ENCODE data around the gene PRKD2.

The PRKD2 gene

GRCh38 chr19:46660008-46660517 lies 56.9 kb downstream of the PRKD2 start:
- DNase-seq: no peak

DNA sequence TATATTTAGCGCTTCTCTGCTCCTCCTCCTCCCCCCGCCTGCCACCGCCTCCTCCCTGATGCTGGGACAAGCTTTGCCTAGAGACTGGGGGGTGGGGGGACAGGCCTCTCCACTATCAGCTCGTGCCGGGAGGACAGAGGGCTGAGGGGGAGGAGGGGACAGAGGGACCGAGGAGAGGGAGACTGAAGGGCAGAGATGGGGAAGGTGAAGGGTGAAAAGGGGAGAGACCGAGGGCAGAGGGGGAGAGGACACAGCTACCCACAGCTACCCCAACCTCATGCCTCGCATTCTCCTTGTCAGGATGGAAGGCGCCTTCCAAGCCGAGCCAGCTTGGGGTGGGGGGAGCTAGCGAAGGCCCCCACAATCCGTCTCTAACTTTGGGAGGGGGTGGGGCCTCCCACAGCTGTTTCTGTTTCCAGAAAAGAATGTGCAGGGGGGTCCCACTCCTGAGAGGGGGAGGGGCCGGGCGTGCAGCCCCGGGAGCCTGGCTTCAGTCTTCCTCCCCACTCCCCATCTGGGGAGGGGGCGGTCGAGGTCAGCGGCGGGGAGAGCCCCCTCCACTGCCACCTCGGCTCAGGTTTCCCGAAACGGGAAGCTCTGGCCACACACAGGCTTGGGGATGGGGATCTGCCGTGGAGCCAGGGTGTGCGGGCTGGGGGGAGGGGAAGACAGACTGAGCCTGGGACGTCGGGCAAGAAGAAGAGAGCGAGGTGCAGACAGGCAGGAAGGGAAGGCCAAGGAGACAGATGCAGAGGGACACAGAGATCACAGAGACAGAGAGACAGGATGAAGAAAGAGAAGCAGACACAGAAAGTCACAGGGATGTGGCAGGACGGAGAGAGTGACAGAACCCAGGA lies 57.5 kb downstream of the PRKD2 start:
- DNase-seq: no peak

- no peak for DNase-seq
Observed at GRCh38 chr19:46656541-46656940, 60.4 kb downstream of the PRKD2 start.

GRCh38 chr19:46654621-46655152 lies 62.2 kb downstream of the PRKD2 start:
- no peak for DNase-seq

DNA sequence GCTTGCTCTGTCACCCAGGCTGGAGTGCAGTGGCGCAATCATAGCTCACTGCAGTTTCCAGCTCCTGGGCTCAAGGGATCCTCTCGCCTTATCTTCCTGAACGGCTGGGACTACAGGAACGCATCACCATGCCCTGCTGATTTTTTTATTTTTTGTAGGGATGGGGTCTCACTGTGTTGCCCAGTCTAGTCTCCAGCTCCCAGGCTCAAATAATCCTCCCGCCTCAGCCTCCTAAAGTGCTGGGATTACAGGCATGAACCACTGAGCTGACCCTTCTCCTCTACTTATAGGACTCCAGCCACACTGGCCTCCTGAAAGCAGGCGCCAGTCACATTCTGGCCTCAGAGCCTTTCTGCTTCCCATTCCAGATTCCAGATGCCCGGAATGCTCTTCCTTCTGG lies 66.5 kb downstream of the PRKD2 start:
- DNase-seq: no peak

- no peak for DNase-seq
Observed at GRCh38 chr19:46648961-46649960, 67.7 kb downstream of the PRKD2 start.

- DNase-seq: no peak
Observed at GRCh38 chr19:46648060-46648960, 68.6 kb downstream of the PRKD2 start.

DNA sequence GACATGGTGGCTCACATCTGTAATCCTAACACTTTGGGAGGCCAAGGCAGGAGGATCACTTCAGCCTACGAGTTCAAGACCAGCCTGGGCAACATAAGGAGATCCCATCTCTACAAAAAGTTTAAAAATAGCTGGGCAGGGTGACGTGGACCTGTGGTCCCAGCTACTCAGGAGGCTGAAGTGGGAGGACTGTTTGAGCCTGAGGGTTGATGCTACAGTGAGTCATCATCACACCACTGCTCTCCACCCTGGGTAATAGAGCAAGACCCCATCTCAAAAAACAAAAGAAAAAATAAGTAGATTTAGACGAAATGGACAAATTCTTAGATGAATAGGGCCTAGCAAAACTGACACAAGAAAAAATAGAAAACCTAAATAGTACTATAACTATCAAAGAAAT lies 70.5 kb downstream of the PRKD2 start:
- no peak for DNase-seq

GRCh38 chr19:46644720-46645119 lies 72.2 kb downstream of the PRKD2 start:
- no peak for DNase-seq

- DNase-seq: no peak
Observed at GRCh38 chr19:46640656-46641055, 76.3 kb downstream of the PRKD2 start.

GRCh38 chr19:46639358-46640182 lies 77.3 kb downstream of the PRKD2 start:
- no peak for DNase-seq

- no peak for DNase-seq
Observed at GRCh38 chr19:46637224-46637623, 79.7 kb downstream of the PRKD2 start.

GRCh38 chr19:46635920-46636761 lies 80.8 kb downstream of the PRKD2 start, which contains the start of gene GNG8:
Gene GNG8, minus strand, starts transcription at chr19:46636202. Its CDS starts 1,520 bp downstream, at chr19:46634682.
- no peak for DNase-seq

GRCh38 chr19:46634656-46635218 lies 82.2 kb downstream of the PRKD2 start:
- DNase-seq: no peak

- peak; percentile 95 for DNase-seq
Observed at GRCh38 chr19:46634045-46634655, 82.8 kb downstream of the PRKD2 start.

DNA sequence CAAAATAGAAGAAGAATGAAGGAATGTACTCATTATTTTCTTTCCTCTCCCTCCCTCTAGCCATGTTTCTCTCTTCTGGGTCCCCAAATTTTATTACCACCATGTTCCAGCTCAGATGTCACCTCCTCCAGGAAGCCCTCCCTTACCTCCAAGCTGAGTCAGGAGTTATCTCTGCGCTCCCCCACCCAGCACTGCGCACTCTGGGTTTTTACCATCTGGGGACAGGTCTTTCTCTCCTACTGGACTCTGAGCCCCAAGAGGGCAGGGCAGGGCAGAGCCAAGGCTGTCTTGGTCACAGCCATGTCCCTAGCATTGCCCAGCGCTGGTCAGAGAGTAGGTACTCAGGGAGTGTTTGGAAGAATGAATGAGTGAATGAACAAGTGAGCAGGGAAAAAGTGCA lies 83.8 kb downstream of the PRKD2 start:
- DNase-seq: no peak

- no peak for DNase-seq
Observed at GRCh38 chr19:46631481-46631880, 85.4 kb downstream of the PRKD2 start.

GRCh38 chr19:46630586-46631205 lies 86.2 kb downstream of the PRKD2 start:
- no peak for DNase-seq

- DNase-seq: no peak
Observed at GRCh38 chr19:46629546-46630025, 87.3 kb downstream of the PRKD2 start.

Data from activated T-cell treated with anti-CD3 and anti-CD28 coated beads for 4 hours (primary cell).